MM.1S (cell line): ENCODE results near the gene PLA2G4A.

Experiments used
- DNase-seq: peaks from one replicate; pipeline ENCODE4 v3.0.0-alpha.2; 2015
- H2AFZ ChIP-seq: fragments of 300-600 bp; sonication (generic); 2 replicates; pipeline ENCODE4 v1.6.0; 2016; ENCODE audit warnings: antibody characterized with exemption, low read length
- H3F3A ChIP-seq: fragments of 300-600 bp; sonication (generic); 2 replicates; pipeline ENCODE4 v1.6.1; 2016; ENCODE audit warnings: mild to moderate bottlenecking, antibody characterized with exemption, low read length, moderate library complexity, mixed read lengths; ENCODE audit not compliant: insufficient read depth
- H3K27ac ChIP-seq: fragments of 300-600 bp; sonication (generic); 2 replicates; pipeline ENCODE4 v1.5.1; 2016; ENCODE audit warnings: mild to moderate bottlenecking, low read length
- H3K27me3 ChIP-seq: fragments of 300-600 bp; sonication (generic); replicated peaks from 2 replicates; pipeline ENCODE4 v1.6.0; 2016; ENCODE audit warnings: low read length; ENCODE audit not compliant: insufficient read depth
- H3K36me3 ChIP-seq: fragments of 300-600 bp; sonication (generic); replicated peaks from 2 replicates; pipeline ENCODE4 v1.6.1; 2016; ENCODE audit warnings: mild to moderate bottlenecking, low read length, mixed read lengths; ENCODE audit not compliant: insufficient read depth
- H3K4me1 ChIP-seq: fragments of 300-600 bp; sonication (generic); 2 replicates; pipeline ENCODE4 v1.6.1; 2016; ENCODE audit warnings: low read length, mixed read lengths
- H3K4me2 ChIP-seq: fragments of 300-600 bp; sonication (generic); 2 replicates; pipeline ENCODE4 v1.6.0; 2016; ENCODE audit warnings: low read depth, low read length
- H3K4me3 ChIP-seq: fragments of 300-600 bp; sonication (generic); 2 replicates; pipeline ENCODE4 v1.5.1; 2016; ENCODE audit warnings: low read length, mixed read lengths
- H3K79me2 ChIP-seq: fragments of 300-600 bp; sonication (generic); 2 replicates; pipeline ENCODE4 v1.6.1; 2016; ENCODE audit warnings: mixed run types, low read length, mixed read lengths
- H3K9ac ChIP-seq: fragments of 300-600 bp; sonication (generic); 2 replicates; pipeline ENCODE4 v1.6.1; 2016; ENCODE audit warnings: low read length, mixed read lengths
- H3K9me2 ChIP-seq: fragments of 300-600 bp; sonication (generic); replicated peaks from 2 replicates; pipeline ENCODE4 v1.6.1; 2016; ENCODE audit warnings: mild to moderate bottlenecking, low read length, mixed read lengths; ENCODE audit not compliant: insufficient read depth
- H3K9me3 ChIP-seq: fragments of 300-600 bp; sonication (generic); replicated peaks from 2 replicates; pipeline ENCODE4 v1.6.1; 2016; ENCODE audit warnings: mild to moderate bottlenecking, low read length, mixed read lengths; ENCODE audit not compliant: insufficient read depth
- H4K20me1 ChIP-seq: fragments of 300-600 bp; sonication (generic); 2 replicates; pipeline ENCODE4 v1.6.1; 2016; ENCODE audit warnings: mild to moderate bottlenecking, low read length, moderate library complexity, mixed read lengths; ENCODE audit not compliant: insufficient read depth
- CTCF ChIP-seq: fragments of 300-600 bp; sonication (generic); IDR thresholded peaks from 2 replicates; pipeline ENCODE4 v1.5.1; 2016; ENCODE audit warnings: antibody characterized with exemption, low read length, mixed read lengths
- EZH2 ChIP-seq: fragments of 300-600 bp; sonication (generic); optimal IDR thresholded peaks from 2 replicates; pipeline ENCODE3; 2017; ENCODE audit warnings: low read depth, mild to moderate bottlenecking, antibody characterized with exemption, low read length, mixed read lengths
- EZH2phosphoT487 ChIP-seq: fragments of 300-600 bp; sonication (generic); IDR thresholded peaks from 2 replicates; pipeline ENCODE4 v1.6.1; 2018; ENCODE audit warnings: antibody characterized with exemption, low read length

PLA2G4A gene

GRCh38 chr1:186900539-186901237 lies 71.9 kb downstream of the PLA2G4A start:
- Histone ChIP-seq H3K79me2 (0 out of 2 replicates have a peak, but pooled peaks cover 4% of the 10 kb centered on the region), H3K9me2 (no peaks in the 10 kb centered on the region), H3F3A (no peaks in the 10 kb centered on the region), H3K27ac (no peak overlapping the region), H3K4me2 (no peak overlapping the region), H3K27me3 (no peaks in the 10 kb centered on the region), H2AFZ (no peak overlapping the region), H3K4me3 (no peak overlapping the region), H3K4me1 (peaks cover 14% of the 10 kb centered on the region), H4K20me1 (no peaks in the 10 kb centered on the region), H3K9ac (no peak overlapping the region), H3K36me3 (no peaks in the 10 kb centered on the region), H3K9me3 (no peaks in the 10 kb centered on the region)
- TF ChIP-seq CTCF, result no peak
- no peak for TF ChIP-seq EZH2phosphoT487
- TF ChIP-seq EZH2, result no peak
- DNase-seq, result no peak

- Histone ChIP-seq H3F3A (no peaks in the 10 kb centered on the region), H3K79me2 (0 out of 2 replicates have a peak, but pooled peaks cover 4% of the 10 kb centered on the region), H4K20me1 (no peaks in the 10 kb centered on the region), H3K9me3 (no peaks in the 10 kb centered on the region), H3K27ac (no peak overlapping the region), H3K9me2 (no peaks in the 10 kb centered on the region), H2AFZ (no peak overlapping the region), H3K36me3 (no peaks in the 10 kb centered on the region), H3K4me3 (no peak overlapping the region), H3K9ac (no peak overlapping the region), H3K4me2 (no peak overlapping the region), H3K4me1 (peaks cover 14% of the 10 kb centered on the region), H3K27me3 (no peaks in the 10 kb centered on the region)
- TF ChIP-seq CTCF, result no peak
- TF ChIP-seq EZH2phosphoT487, result no peak
- no peak for TF ChIP-seq EZH2
- no peak for DNase-seq
These were observed 72.9 kb downstream of the PLA2G4A start for GRCh38 chr1:186901631-186902030.

- Histone ChIP-seq H3K9me2 (no peaks in the 10 kb centered on the region), H3K4me3 (no peak overlapping the region), H3K4me1 (peaks cover 14% of the 10 kb centered on the region), H3K9ac (no peak overlapping the region), H3K9me3 (no peaks in the 10 kb centered on the region), H3K27me3 (no peaks in the 10 kb centered on the region), H4K20me1 (no peaks in the 10 kb centered on the region), H2AFZ (no peak overlapping the region), H3F3A (no peaks in the 10 kb centered on the region), H3K79me2 (0 out of 2 replicates have a peak, but pooled peaks cover 4% of the 10 kb centered on the region), H3K27ac (no peak overlapping the region), H3K36me3 (no peaks in the 10 kb centered on the region), H3K4me2 (no peak overlapping the region)
- no peak for TF ChIP-seq EZH2
- TF ChIP-seq CTCF, result no peak
- no peak for TF ChIP-seq EZH2phosphoT487
- no peak for DNase-seq
These were observed 74.8 kb downstream of the PLA2G4A start for GRCh38 chr1:186903374-186904136.
